GM18873 (cell line): ENCODE results near the gene MMAB.

Source experiments
- ATAC-seq: cut with Tn5 transposase; IDR thresholded peaks from one replicate; pipeline ENCODE4 v1.9.1; 2021; ENCODE audit warnings: mild to moderate bottlenecking, moderate library complexity, moderate number of reproducible peaks; ENCODE audit not compliant: unreplicated experiment, low FRiP score

Gene MMAB

GRCh38 chr12:109542876-109543275 is 30.4 kb downstream of the MMAB start:
- no peak for ATAC-seq

DNA sequence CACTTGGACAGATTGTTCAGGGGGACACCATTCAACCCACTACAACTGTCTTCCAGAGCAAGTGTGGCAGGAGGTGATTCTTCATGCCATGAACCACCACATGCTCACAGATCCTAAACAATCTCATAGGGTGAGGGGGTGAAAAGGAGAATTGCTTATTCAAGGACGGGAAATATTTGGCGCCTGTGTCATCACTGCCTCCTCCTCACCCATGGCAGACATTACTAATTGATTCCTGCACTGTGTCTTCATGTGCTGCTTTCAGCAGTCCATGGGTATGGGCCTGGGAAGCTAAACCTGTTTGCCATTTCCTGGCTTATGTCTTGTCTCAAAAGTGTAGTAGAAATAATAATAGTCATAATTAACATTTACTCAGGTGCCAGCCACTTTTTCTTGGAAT is 31.3 kb downstream of the MMAB start:
- no peak for ATAC-seq

DNA sequence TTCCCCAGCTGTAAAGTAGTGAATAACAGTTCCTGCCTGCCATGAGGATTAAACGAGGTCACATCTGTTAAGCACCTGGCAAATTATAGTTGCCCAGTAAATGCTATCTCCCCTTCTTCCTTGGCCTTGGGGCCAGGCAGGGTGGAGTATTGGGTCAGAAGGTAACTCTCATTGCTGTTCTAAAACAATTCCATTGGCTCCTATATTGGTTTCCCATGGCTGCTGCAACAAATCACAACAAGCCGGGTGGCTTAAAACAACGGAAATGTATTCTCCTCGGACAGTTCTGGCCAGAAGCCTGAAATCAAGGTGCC is 31.9 kb downstream of the MMAB start:
- no peak for ATAC-seq

DNA sequence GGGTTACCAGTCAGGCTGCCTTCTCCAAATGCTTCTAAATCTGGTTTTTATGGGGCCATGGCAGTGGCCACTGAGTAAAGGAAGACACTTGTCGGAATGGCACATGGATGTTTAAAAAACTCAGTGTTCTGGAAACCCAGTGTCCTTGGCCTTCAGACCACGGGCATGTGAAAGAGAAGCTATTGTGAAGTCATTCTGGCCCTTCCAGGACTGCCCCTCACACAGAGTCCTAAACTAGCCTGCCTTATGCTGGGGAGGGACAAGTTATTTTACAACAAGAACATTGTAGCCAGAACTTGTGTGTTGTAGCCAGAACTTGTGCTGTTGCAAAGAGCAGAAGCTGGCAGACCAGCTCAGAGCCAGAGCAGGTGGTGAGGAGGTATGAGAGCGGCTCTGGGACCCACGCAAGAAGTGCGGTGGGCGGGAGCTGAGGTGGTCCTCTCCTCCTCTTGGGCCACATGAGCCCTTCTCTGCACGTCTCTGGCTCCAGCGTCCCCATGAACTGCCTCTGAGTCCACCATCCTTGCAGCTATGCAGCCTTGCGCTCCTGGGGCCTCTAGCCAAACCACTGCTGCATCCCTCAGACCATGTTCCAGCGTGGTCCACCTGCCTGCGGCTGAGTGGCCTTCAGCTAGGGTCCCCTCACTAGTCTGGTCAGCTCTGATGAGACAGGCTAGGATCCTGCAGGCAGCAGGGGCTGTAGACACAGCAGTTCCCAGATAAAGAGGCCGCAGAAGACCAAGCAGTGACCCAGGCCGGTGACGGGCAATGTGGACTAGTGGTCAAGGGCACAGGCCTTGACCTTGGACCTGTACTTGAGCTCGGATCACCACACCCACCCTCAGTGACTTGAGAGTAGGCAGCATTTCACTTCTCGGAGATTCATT is 32.5 kb downstream of the MMAB start:
- no peak for ATAC-seq

- ATAC-seq, result no peak
Observed at GRCh38 chr12:109539508-109539907, 33.8 kb downstream of the MMAB start.

DNA sequence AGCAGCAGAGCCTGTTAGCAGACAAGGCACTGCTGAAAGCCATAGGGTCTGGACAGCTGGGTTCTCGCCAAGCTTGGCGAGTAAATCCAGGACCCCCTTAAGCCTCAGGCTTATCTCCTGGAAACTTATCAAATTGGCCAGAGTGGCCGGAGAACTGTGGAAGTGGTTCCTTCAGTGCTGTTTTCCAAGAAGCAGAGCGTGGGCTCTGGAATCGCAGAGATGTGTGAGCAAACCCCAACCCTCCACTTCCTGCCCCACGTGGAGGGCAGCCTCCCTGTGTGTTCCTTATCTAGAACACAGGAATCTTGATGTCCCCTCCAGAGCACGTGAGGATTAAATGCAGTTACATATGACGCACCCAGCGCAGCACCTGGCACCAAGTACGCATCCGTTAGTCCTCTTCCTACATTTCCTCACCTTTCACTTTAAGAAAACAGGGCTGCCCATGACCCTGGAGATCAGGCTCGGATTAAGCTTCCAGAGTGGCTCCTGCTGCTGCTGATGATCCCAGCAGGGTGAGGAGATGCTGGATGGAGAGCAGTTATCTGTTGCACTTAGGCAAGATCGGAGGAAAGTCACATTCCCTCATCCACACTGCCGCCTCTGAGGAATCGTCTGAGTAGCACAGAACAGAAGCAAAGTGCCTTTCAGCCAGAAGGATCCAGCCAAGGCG is 35.0 kb downstream of the MMAB start:
- ATAC-seq, result no peak

DNA sequence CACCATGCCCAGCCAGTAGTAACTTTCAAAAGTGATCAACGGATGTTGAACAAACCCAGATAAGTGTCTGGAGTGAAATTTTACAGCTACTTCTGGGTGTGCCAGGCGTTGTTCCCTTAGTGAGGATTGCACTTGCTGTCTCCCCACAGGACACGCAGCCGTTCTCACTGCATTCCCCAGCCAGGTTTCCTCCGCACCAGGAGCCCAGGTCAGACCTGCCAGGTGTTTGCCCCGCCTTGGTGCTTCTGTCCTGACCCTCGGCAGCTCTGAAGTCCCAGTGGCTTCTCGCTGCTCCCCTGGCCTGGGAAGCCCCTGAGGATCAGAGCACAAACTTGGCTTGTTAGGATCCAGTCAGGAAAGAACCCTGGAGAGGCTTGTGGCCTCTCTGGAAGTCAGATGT is 36.2 kb downstream of the MMAB start:
- no peak for ATAC-seq

DNA sequence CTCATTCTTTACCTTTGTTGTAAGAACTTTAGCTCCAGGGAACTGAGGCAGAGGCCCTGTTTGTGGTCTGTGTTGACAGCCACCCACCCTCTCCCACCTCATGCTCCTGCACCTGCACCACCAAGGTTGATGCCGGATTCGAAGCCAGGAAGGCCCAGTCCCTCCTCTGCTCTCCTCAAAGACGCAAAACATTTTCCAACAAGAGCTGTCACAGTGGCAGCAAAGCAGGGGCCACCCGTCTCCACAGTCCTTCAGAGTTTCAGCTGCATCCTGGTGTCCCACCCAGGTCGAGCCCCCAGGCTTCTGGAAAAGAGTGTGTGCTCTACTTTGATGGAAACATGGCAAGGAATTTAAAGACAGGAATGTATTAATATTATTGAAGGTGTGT is 37.4 kb downstream of the MMAB start:
- no peak for ATAC-seq

GRCh38 chr12:109535231-109535862 is 38.0 kb downstream of the MMAB start:
- no peak for ATAC-seq

DNA sequence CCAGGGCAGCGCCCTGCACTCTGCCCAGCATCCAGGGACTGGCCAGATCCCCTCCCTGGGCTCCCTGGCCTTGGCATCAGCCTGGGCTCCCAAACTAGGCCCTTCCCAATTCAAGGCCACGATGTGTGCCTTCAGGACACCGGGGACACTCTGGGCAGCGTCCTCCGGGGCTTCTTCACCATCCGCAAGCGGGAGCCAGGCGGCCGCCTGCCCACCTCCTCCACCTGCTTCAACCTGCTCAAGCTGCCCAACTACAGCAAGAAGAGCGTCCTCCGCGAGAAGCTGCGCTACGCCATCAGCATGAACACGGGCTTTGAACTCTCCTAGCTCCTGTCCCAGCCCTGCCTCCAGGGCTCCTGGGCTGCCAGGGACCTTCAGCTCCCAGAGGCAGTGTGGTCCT is 38.8 kb downstream of the MMAB start:
- no peak for ATAC-seq

GRCh38 chr12:109533487-109533740 is 39.9 kb downstream of the MMAB start:
- ATAC-seq, result no peak

DNA sequence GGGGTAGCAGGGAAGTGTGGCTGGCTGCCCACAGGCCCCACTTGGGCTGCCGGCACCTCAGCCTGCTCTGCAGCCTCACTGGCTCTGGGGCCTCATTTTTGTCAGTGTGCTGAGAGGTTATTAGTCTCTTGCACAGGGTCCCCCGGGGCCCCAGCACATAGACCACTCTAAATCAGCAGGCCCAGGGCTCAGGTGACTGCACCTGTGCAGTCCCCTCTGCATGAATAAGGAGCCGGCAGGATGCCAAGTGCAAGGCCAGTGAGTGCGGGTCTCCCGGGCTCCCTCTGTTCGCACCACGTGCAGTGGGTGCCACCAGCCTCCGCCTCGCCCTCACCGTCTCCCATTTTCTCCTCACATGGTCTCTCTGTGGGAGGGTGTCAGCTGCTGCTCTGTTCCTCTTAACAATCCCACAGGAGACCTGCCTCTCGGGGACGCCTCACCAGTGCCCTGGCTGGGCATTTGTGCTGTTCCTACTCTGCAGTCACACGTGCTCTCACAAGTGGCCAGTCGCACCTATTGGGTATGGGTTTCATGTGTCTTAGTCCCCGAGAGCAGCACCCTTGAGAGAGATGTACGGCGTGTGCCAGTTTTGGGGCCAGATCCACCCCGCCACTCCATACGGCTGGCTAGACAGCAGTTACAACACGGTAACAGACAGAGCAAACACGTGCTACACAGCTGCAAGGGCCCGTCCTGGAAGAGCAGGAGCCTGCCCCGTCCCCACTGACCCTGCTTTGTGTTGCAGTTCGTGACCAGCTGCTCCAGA is 40.4 kb downstream of the MMAB start:
- no peak for ATAC-seq

DNA sequence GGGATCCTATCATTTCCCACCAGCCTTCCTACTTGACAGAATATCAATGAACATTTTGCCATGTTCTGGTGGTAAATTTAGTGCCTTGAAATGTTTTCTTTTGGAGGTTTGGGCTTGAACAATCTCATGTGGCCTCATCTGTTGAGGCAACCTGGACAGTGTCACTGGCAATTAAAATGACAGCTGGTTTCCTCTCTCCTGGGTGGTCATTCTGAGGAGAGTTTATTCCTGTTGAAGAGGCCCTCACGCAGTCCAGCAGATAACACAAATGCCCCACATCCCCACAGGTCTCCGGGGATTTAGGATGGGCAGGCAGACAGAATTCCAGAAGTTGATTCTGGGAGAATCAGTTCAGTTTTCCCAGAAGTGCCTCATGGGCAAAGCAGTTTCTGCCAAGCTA is 41.9 kb downstream of the MMAB start:
- ATAC-seq, result no peak

- ATAC-seq, result no peak
Observed at GRCh38 chr12:109529691-109530640, 43.3 kb downstream of the MMAB start.

- ATAC-seq, result no peak
Observed at GRCh38 chr12:109527489-109528123, 45.7 kb downstream of the MMAB start.

- no peak for ATAC-seq
Observed at GRCh38 chr12:109525279-109525585, 48.1 kb downstream of the MMAB start.

DNA sequence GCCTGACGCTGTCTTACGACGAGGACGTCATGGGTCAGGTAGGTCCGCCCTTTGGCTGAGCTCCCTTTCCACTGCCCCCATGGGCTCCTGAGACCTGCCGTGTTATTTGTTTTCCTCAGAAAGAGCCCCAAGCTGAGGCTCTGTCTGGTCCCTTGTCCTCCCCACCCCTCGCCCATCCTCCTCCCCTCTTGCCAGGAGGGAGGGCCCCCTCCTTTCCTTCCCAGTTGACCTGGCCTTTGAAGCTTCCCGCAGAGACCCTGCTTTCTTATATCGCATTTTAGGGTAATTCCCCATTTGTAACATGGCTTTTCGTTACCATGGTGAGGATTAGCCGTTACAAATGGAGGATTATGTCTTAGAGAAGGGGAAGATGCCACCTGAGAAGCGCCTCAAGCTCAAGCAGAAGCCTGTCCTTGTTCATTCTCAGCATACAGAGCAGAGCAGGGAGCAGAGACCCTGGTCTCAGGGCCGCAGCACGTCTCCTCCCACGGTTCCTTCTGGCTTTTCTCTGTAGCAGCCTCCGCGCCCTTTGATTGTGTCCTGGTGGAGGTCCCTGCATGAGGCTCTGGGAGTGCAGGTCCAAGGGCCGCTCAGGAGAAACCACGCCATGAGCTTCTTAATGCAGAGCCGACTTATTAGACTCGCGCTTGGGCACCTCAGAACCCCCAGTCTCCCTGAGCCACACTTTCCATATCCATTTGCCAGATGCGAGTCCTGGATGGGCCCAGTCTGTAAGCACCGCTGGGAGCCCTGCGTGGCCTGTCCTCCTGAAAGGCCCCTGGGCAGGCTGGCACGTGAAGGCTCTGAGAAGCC is 48.6 kb downstream of the MMAB start:
- ATAC-seq, result no peak

DNA sequence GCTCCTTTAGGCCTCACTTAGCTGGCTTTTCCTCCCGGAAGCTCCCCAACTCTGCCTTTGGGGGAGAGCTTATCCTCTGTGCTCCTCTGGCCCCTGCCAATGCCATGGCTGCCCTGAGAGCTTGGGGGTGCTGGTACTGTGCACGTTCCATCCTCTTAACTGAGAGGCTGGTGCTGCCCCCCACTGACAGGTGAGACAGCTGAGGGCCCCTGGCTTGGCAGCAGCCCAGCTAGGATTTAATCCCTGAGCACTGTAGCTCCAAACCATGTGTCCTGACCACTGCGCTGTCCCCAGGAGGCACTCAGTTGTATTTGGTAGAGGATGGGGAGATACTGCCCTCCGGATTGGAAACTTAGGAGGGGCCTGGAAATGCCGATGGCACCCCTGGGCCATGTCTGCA is 49.8 kb downstream of the MMAB start:
- no peak for ATAC-seq

GRCh38 chr12:109523071-109523470 is 50.2 kb downstream of the MMAB start:
- ATAC-seq, result no peak
